Activated T-cell treated with anti-CD3 and anti-CD28 coated beads for 24 hours (primary cell): ENCODE data around the gene ARHGEF17.
A peak's percentile ranks its signal among the peaks of the same experiment; 100 is the strongest.

Source experiments
- DNase-seq: peaks from one replicate; pipeline ENCODE4 v3.0.0-alpha.2; 2020; ENCODE audit warnings: low read depth

ARHGEF17 gene

DNA sequence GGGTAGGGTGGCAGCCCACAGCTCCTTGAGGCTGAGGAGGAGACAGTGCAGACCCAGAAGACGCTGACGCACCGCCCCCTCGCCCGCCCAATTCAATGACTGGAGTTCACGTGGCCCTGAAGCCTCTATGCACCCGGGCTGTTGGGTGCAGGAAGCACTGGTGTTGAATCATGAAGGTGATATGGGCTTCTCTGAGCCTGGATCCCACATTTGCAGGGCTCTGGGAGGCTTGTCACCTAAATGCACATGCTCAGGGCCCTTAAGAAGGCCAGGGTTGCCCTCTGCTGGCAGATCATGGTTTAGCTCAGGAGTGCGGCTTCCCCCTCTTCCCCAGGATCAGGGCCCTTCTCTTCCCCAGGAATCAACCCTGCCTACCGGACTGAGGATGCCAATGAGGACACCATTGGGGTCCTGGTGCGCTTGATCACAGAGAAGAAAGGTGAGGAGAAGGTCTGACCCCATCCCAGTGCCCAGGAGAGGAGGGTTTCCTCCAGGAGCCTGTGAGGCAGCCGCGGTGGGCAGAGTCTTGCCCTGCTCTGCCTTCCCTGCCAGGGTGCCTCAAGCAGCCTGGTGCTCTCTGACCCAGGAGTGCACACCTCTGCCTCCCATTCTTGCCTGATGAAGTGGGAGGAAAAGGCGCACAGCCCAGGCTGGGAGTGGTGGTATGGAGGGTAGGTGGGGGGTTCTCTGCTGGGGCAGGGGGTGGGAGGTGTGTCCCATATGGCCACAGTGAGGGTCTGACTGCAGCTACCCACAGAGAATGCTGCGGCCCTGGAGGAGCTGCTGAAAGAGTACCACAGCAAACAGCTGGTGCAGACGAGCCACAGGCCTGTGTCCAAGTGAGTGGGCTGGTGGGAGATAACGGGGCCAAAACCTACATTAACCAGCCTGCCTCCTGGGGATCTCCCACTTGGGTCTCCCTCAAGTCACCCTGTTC lies 85.7 kb downstream of the ARHGEF17 start:
- DNase-seq, result peak; percentile 50

DNA sequence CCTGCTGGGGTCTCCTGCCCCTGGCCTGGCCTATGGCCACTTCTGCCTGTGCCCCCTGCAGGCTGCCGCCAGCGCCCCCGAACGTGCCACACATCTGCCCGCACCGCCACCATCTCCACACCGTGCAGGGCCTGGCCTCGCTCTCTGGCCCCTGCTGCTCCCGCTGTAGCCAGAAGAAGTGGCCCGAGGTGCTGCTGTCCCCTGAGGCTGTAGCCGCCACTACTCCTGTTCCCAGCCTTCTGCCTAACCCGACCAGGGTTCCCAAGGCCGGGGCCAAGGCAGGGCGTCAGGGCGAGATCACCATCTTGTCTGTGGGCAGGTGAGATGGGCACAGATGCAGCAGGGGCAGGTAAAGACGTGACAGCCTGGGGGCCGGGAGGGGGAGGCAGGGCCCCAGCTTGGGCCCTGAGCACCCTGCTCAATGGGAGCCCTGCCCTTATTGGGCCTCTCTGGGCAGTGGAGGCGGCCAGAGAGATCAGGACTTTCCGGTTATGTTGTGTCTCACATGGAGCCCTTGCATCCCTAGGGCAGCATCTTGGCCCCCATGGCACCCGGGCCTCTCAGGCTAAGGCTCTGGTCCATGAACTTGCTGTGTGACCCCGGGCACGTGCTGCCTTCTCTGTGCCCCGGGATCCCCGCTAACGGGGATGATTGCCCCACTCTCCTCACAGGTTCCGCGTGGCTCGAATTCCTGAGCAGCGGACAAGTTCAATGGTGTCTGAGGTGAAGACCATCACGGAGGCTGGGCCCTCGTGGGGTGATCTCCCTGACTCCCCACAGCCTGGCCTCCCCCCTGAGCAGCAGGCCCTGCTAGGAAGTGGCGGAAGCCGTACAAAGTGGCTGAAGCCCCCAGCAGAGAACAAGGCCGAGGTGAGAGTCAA lies 86.6 kb downstream of the ARHGEF17 start:
- no peak for DNase-seq

GRCh38 chr11:73395297-73396208 lies 87.5 kb downstream of the ARHGEF17 start:
- no peak for DNase-seq

- DNase-seq, result no peak
Measured at GRCh38 chr11:73396251-73396930, 88.3 kb downstream of the ARHGEF17 start.

DNA sequence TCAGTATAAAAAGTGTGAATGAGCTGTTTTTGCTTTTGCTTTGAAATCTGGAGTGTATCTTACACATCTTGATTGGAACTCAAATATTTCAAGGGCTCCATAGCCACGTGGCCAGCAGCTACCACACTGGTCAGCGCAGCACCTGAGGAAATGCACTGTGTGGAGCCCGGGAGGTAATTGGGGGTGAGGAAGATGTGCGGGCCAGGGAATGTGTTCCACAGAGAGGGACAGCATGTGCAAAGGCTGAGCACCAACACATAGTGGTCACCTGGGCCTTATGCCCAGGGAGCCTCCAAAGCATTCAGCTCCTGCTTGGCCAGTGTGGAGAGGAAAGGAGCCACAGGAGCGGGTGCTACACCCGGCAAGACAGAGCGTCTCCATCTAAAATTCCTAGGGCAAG lies 88.9 kb downstream of the ARHGEF17 start:
- no peak for DNase-seq

DNA sequence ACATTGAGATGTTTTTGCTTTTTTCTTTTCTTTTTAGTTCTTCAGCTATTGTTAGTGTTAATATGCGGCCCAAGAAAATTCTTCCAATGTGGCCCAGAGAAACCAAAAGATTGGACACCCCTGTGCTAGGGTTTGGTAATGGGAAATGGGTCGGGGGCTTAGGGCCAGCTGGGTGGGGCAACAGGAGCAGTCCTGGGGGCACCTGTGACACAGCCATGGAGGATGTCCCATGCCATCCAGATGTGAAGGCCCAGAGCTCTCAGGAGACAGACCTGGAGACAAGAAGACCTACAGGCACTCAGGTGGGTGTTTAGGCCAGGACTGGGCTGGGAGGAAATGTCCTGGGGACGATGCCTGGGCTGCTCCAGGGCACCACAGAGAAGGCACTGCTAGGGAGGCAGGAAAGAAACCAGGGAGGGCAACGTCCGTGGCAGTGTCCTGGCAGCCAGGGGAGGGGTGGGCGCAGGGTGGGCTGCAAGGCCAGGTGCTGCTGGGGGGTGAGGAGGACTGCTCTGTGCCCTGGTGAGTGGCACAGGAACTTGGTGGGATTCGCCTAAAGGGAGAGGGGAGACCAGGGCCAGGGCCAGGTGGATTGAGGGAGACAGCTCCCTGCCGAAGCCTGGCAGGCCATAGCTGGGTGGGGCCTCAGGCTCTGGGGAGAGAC lies 89.5 kb downstream of the ARHGEF17 start:
- no peak for DNase-seq

- DNase-seq, result no peak
Measured at GRCh38 chr11:73398132-73398526, 90.1 kb downstream of the ARHGEF17 start.

DNA sequence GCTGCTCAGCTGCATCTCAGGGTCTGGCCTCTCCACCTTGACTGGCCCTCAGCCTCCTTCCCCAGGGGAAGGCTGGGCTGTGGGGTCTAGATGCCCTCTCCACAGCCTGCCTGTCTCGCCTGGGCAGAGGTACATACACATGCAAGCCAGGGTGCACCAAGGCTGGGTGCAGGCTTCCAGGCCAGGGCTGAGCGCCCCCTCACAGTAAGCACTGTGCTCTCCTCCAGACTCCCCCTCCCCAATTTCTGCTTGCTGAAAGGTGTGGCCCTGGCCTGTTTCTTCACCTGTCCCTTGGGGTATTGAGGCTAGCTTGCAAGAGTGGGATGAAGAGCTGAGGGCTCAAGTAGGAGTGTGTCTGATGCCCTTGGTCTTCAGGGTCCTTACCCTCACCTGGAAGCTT lies 90.6 kb downstream of the ARHGEF17 start:
- no peak for DNase-seq

DNA sequence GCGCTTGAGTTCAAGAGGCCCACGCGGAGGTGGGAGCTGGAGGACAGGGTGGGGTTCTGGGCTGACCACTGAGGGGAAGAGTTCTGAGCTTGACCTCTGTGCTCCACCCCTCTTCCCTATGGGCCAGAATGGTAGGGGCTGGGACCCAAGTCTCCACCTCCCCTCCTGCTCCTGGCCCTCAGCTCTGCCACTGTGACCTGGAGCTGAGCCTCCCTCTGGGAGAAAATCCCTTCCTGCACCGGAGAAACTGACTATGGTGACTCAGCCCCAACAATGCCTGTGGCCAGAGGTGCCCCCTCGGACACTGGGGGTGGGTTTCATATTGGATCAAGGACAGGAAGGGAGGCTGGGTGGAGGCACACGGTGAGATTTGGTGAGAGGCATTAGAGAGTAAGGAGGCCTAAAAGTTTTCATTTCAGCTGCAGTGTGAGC lies 91.1 kb downstream of the ARHGEF17 start:
- DNase-seq, result no peak

- DNase-seq, result no peak
Measured at GRCh38 chr11:73399636-73400035, 91.6 kb downstream of the ARHGEF17 start.

DNA sequence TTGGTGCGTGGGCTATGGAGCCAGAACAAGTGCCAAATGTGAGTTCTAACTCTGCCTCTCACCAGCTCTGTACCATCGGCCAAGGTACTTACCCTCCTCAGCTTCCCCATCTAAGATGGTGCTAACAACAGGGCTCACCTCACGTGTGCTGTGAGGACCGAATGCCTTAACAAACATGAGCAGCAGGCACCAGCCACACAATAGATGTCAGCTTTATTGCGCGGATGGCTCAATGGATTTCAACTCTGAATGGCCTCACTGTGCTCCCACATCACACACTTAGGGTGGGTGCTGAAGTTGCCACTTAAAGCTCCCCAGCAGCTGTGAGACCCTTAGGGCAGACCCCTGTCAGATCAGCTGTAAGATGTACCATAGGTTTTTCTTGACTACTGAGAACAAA lies 92.2 kb downstream of the ARHGEF17 start:
- no peak for DNase-seq

GRCh38 chr11:73401217-73401923 lies 93.3 kb downstream of the ARHGEF17 start:
- DNase-seq, result no peak

GRCh38 chr11:73401924-73402833 lies 94.1 kb downstream of the ARHGEF17 start:
- DNase-seq, result no peak

GRCh38 chr11:73402834-73403185 lies 94.7 kb downstream of the ARHGEF17 start:
- DNase-seq, result no peak

GRCh38 chr11:73403541-73403940 lies 95.5 kb downstream of the ARHGEF17 start:
- no peak for DNase-seq

- no peak for DNase-seq
Measured at GRCh38 chr11:73404048-73404447, 96.0 kb downstream of the ARHGEF17 start.

DNA sequence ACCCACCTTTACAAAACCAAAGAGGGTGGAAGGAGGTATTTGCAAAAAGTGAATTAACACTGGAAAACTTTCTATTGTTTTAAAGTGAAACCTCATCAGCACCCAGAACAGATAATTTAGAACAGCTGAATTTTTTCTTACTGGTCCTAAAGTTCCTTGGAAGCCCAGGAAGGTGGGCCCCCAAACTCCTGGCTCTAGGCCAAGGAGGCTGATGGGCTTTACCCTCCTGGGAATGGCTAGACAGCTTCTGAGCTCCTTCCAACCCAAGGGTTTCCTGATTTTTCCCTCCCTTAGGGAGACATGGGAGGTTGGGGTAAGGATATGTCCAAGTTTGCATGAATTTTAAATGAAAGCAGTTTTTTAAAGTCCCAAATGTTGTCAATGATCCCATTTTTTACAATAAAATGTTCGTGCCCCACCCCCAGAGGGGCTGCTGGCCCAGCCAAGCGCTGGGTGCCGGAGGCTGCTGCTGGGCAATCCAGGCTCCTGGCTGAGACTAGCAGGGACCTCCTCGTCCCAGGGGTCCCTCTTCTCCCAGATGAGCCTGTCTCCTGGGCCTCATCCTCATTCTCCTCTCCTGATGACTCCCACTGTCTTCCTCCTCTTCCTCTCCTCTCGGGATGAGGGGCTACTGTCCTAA lies 96.5 kb downstream of the ARHGEF17 start:
- DNase-seq, result no peak

- DNase-seq, result no peak
Measured at GRCh38 chr11:73405146-73405510, 97.1 kb downstream of the ARHGEF17 start.

- DNase-seq, result no peak
Measured at GRCh38 chr11:73406131-73406530, 98.1 kb downstream of the ARHGEF17 start.
